Measurements from ENCODE around the gene CLPSL1.

CLPSL1 gene

DNA sequence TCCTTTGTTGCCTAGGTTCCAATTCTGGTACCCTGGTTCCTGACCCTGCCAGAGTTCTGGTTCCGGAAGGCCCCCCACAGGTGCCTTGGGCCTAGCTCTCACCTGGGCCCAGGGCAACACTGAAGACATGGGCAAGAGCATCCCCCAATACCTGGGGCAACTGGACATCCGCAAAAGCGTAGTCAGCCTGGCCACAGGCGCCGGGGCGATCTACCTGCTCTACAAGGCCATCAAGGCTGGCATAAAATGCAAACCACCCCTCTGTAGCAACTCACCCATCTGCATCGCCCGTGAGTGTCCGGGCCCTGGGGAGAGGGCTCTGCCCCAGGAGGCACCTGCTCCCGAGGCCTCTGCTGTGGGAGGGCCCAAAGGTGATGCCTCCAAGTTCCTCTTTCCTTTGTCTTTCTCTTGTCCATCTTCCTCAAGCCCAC lies 43.8 kb upstream of the CLPSL1 start, which contains the start of gene ARMC12:
Gene ARMC12 (plus strand): TSS at position 51 of the 431 bp plus-strand sequence. CDS start 77 bp downstream, at position 128.
- Histone ChIP-seq H3K27ac (ENCODE audit: low read length) (no peak within 1 kb of the TSS), H3K79me2 (ENCODE audit: insufficient read depth, low read length) (no peaks in the 10 kb centered on the region), H3K9me3 (ENCODE audit: insufficient read depth, low read length, severe bottlenecking) (no peaks in the 10 kb centered on the region), H3K4me1 (ENCODE audit: insufficient read depth, low read length) (peaks cover 13% of the 10 kb centered on the region), H4K20me1 (ENCODE audit: insufficient read depth, low read length) (0 out of 2 replicates have a peak, but pooled peaks cover 6% of the 10 kb centered on the region), H3K36me3 (ENCODE audit: insufficient read depth, low read length) (no peaks in the 10 kb centered on the region), H3K4me3 (ENCODE audit: low read depth in 1 of 2, low read length in 2 of 2) (no peak within 1 kb of the TSS), H3K4me2 (ENCODE audit: insufficient read depth, low read length) (no peak within 1 kb of the TSS), H3K27me3 (ENCODE audit: insufficient read depth, low read length, poor library complexity) (peaks cover 12% of the 10 kb centered on the region), H3K9ac (ENCODE audit: low read depth, low read length) (no peak within 1 kb of the TSS), H2AFZ (ENCODE audit: low read depth, low read length) (peak within 1 kb of the TSS; percentile 26; the same call in 1 of the 2 replicates)
- ATAC-seq (ENCODE audit: insufficient read depth, low read depth) (no peak), DNase-seq (no peak)
- TF ChIP-seq, protein P1, sequence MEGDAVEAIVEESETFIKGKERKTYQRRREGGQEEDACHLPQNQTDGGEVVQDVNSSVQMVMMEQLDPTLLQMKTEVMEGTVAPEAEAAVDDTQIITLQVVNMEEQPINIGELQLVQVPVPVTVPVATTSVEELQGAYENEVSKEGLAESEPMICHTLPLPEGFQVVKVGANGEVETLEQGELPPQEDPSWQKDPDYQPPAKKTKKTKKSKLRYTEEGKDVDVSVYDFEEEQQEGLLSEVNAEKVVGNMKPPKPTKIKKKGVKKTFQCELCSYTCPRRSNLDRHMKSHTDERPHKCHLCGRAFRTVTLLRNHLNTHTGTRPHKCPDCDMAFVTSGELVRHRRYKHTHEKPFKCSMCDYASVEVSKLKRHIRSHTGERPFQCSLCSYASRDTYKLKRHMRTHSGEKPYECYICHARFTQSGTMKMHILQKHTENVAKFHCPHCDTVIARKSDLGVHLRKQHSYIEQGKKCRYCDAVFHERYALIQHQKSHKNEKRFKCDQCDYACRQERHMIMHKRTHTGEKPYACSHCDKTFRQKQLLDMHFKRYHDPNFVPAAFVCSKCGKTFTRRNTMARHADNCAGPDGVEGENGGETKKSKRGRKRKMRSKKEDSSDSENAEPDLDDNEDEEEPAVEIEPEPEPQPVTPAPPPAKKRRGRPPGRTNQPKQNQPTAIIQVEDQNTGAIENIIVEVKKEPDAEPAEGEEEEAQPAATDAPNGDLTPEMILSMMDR (IDR thresholded peaks at IDR 0.05; ENCODE audit: borderline replicate concordance, extremely low read depth, low read length, poor library complexity, severe bottlenecking): no peak
- no peak for TF ChIP-seq EZH2 (IDR thresholded peaks at IDR 0.05; ENCODE audit: borderline replicate concordance, low read depth, low read length, severe bottlenecking)

GRCh38 chr6:35737413-35738211 lies 43.2 kb upstream of the CLPSL1 start:
- no peak overlapping the region for H3K27ac ChIP-seq (ENCODE audit: low read length)
- peak overlapping the region; percentile 26; the same call in 1 of the 2 replicates for H2AFZ ChIP-seq (ENCODE audit: low read depth, low read length)

DNA sequence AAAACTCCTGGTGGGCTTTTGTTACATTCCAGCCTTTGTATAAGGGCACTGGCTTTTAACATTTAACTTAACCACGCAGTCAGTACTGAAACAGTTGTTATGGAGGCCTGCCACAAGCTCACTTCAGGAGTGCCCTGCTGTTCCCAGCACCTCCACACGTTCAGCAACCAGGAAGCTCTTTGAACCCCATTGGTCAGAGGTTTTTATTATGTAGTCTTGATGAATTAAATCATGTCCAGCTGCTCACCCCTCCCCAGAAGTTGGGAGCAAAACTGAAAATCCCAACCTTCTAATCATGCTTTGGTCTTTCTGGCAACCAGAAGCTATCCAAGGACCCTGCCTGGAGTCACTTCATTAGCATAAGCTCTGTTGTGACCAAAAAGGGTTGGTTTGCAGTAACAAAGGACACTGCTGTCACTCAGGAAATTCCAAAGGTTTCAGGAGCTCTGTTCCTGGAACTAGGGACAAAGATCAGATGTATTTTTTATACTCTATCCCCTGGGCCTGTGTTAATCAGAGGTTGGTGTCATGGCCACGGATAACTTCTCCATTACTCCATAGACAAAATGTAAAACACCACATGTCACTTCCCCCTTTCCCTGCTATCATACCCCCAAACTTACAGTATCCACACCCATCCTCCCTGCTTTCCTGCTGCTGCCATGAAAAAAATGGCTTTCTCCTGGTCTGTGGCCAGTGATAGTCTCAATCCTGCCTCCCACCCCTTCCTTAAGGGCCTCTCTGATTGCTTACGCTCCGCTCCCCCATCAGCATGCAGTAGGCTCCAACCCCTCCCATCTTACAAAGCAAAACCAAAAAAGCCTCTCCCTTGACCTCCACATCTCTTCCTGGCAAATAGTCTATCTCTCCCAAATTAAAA lies 40.9 kb upstream of the CLPSL1 start:
- TF ChIP-seq EZH2 (IDR thresholded peaks at IDR 0.05; ENCODE audit: borderline replicate concordance, low read depth, low read length, severe bottlenecking): no peak
- Histone ChIP-seq H3K79me2 (ENCODE audit: insufficient read depth, low read length) (no peaks in the 10 kb centered on the region), H4K20me1 (ENCODE audit: insufficient read depth, low read length) (0 out of 2 replicates have a peak, but pooled peaks cover 6% of the 10 kb centered on the region), H3K4me3 (ENCODE audit: low read depth in 1 of 2, low read length in 2 of 2) (no peak overlapping the region), H3K4me2 (ENCODE audit: insufficient read depth, low read length) (no peak overlapping the region), H2AFZ (ENCODE audit: low read depth, low read length) (no peak overlapping the region), H3K9me3 (ENCODE audit: insufficient read depth, low read length, severe bottlenecking) (no peaks in the 10 kb centered on the region), H3K9ac (ENCODE audit: low read depth, low read length) (no peak overlapping the region), H3K4me1 (ENCODE audit: insufficient read depth, low read length) (no peaks in the 10 kb centered on the region), H3K27ac (ENCODE audit: low read length) (no peak overlapping the region), H3K36me3 (ENCODE audit: insufficient read depth, low read length) (no peaks in the 10 kb centered on the region), H3K27me3 (ENCODE audit: insufficient read depth, low read length, poor library complexity) (peaks cover 9% of the 10 kb centered on the region)
- ATAC-seq (ENCODE audit: insufficient read depth, low read depth) (no peak), DNase-seq (no peak)

More at GRCh38 chr6:35737413-35738211, 43.2 kb upstream of the CLPSL1 start:
- Histone ChIP-seq H3K4me3 (ENCODE audit: low read depth in 1 of 2, low read length in 2 of 2) (no peak overlapping the region), H3K4me1 (ENCODE audit: insufficient read depth, low read length) (peaks cover 7% of the 10 kb centered on the region), H4K20me1 (ENCODE audit: insufficient read depth, low read length) (0 out of 2 replicates have a peak, but pooled peaks cover 6% of the 10 kb centered on the region), H3K9ac (ENCODE audit: low read depth, low read length) (no peak overlapping the region), H3K79me2 (ENCODE audit: insufficient read depth, low read length) (no peaks in the 10 kb centered on the region), H3K4me2 (ENCODE audit: insufficient read depth, low read length) (no peak overlapping the region), H3K9me3 (ENCODE audit: insufficient read depth, low read length, severe bottlenecking) (no peaks in the 10 kb centered on the region), H3K36me3 (ENCODE audit: insufficient read depth, low read length) (no peaks in the 10 kb centered on the region), H3K27me3 (ENCODE audit: insufficient read depth, low read length, poor library complexity) (peaks cover 12% of the 10 kb centered on the region)
- TF ChIP-seq, protein P1 (IDR thresholded peaks at IDR 0.05; ENCODE audit: borderline replicate concordance, extremely low read depth, low read length, poor library complexity, severe bottlenecking): peak; percentile 87
- TF ChIP-seq EZH2 (IDR thresholded peaks at IDR 0.05; ENCODE audit: borderline replicate concordance, low read depth, low read length, severe bottlenecking): no peak
- ATAC-seq (ENCODE audit: insufficient read depth, low read depth): peak; percentile 78
- DNase-seq: no peak
